Spleen (tissue), 11 donors: Measurements from ENCODE around the gene TNNT1. TPM values are rescaled to one million over a fixed set of nuclear protein-coding genes. Genes with fewer than 3 reads are reported as not detected.

Source experiments
- DNase-seq: peaks from one replicate; pipeline ENCODE4 v3.0.0-alpha.2; 2020
- H3K27ac ChIP-seq, 8 donors: fragments of 200-600 bp; sonication (generic) in 7 of 8; 1 replicate in 4 of 8; 2 replicates in 4 of 8; pipeline versions ENCODE4 v1.5.0 to v1.8.0; 2016 to 2021; ENCODE audit warnings: inconsistent platforms in 4 of 8, mild to moderate bottlenecking in 4 of 8, moderate library complexity in 1 of 8
- H3K27me3 ChIP-seq, 7 donors: fragments of 200-600 bp; sonication (generic) in 6 of 7; replicated peaks in 1 of 7; 1 replicate in 4 of 7; 2 replicates in 3 of 7; pipeline versions ENCODE4 v1.5.0 to v1.8.0; 2016 to 2021; ENCODE audit warnings: inconsistent platforms in 3 of 7, mild to moderate bottlenecking in 1 of 7
- H3K36me3 ChIP-seq, 6 donors: fragments of 200-600 bp; sonication (generic) in 5 of 6; 1 replicate in 4 of 6; 2 replicates in 2 of 6; pipeline versions ENCODE4 v1.5.0 to v1.8.0; 2016 to 2021; ENCODE audit warnings: inconsistent platforms in 2 of 6
- H3K4me1 ChIP-seq, 6 donors: fragments of 200-600 bp; sonication (generic) in 5 of 6; 1 replicate in 3 of 6; 2 replicates in 3 of 6; pipeline versions ENCODE4 v1.5.0 to v1.8.0; 2016 to 2021; ENCODE audit warnings: inconsistent platforms in 3 of 6
- H3K4me3 ChIP-seq, 8 donors: fragments of 200-600 bp; sonication (generic) in 7 of 8; 1 replicate in 4 of 8; 2 replicates in 4 of 8; pipeline versions ENCODE4 v1.5.0 to v1.8.0; 2016 to 2021; ENCODE audit warnings: inconsistent platforms in 4 of 8, mild to moderate bottlenecking in 4 of 8, moderate library complexity in 2 of 8
- H3K9me3 ChIP-seq, 8 donors: fragments of 200-600 bp; sonication (generic) in 7 of 8; 1 replicate in 4 of 8; 2 replicates in 4 of 8; pipeline versions ENCODE4 v1.5.0 to v1.8.0; 2016 to 2021; ENCODE audit warnings: inconsistent platforms in 4 of 8
- CTCF ChIP-seq, 11 experiments: fragments of 200-600 bp in 7 of 11; fragments of 450-650 bp in 4 of 11; sonication (generic) in 4 of 11; IDR thresholded peaks in 8 of 11; conservative IDR thresholded peaks in 3 of 11; 1 replicate in 7 of 11; 2 replicates in 4 of 11; pipeline versions ENCODE4 v1.4.0 to v1.8.0; 2016 to 2021; ENCODE audit warnings: antibody characterized with exemption in 11 of 11, inconsistent platforms in 4 of 11, mild to moderate bottlenecking in 1 of 11
- POLR2A ChIP-seq, 3 donors: fragments of 450-650 bp; IDR thresholded peaks; one replicate each; pipeline ENCODE4 v1.5.1; 2017; ENCODE audit warnings: antibody characterized with exemption in 3 of 3, mild to moderate bottlenecking in 1 of 3
- POLR2AphosphoS5 ChIP-seq, 3 donors: sonication (generic); formaldehyde crosslinking; IDR thresholded peaks; one replicate each; pipeline ENCODE4 v1.5.1; 2017; ENCODE audit warnings: antibody characterized with exemption in 3 of 3
- WGBS, 5 donors: extraction: QIAGEN DNeasy Blood & Tissue Kit in 3 of 5; methylation state at CpG; one replicate each; pipeline versions ENCODE4 v1.1.5 to v1.1.7; 2013 to 2018; 5-methylcytosine and 5-hydroxymethylcytosine counted together
- intact Hi-C: fragments of 100-400 bp; cut with DNase I; formaldehyde crosslinking; loops from one replicate; pipeline ENCODE4 v1.15.0; 2023; ENCODE audit warnings: low total_unique reads
- polyA plus RNA-seq, 3 donors: library from polyadenylated mRNA; stranded (reverse); fragments of 200-250 nt; gene quantifications; one replicate each; pipeline ENCODE4 v1.2.1, GENCODE V29; 2013
- total RNA-seq, 7 donors: library from RNA; depleted of rRNA in 3 of 7; stranded (reverse); fragments of >200 nt in 3 of 7; fragmentation: NEBNext Ultra II Directional in 4 of 7; extraction: Animal tissue kit (Norgen Biotek cat#: 25700) in 4 of 7; gene quantifications; one replicate each; pipeline versions ENCODE4 v1.1.0 to v1.2.1, GENCODE V29; 2016 to 2021
- donor health status: healthy with polysubstance abuse.
- donor health status: DM: no; HTN: no; CAD: no; lungs with moderate emphysema.
- donor health status: DM: no; HTN: no; CAD: no.
- donor health status: Bipolar disorder and iron deficiency.
- donor health status: healthy.
- donor health status: DM: no; HTN: no; CAD: no.
- donor health status: DM: yes; HTN: yes; CAD: no.

Gene TNNT1
- total and polyA plus RNA-seq, 10 donors: 0.26 to 6.2 (median 1.5) TPM; not detected in 3

- peak; percentile 90 to 96 (median 90) for TF ChIP-seq POLR2AphosphoS5 (IDR thresholded peaks at IDR 0.05)
- TF ChIP-seq CTCF (IDR thresholded peaks at IDR 0.05 in 8 of 11, conservative IDR thresholded peaks at IDR 0.05 in 3 of 11): peak in 4 of 11 experiments; percentile 15 to 34 (median 28)
- peak in 1 of 3 donors; percentile 39 for TF ChIP-seq POLR2A (IDR thresholded peaks at IDR 0.05)
- DNase-seq: peak; percentile 100
- peak overlapping the region; percentile 72 to 96 (median 86) for H3K4me3 ChIP-seq
- H3K9me3 ChIP-seq: no peaks in the 10 kb centered on the region
- H3K27ac ChIP-seq: peak overlapping the region; percentile 75 to 94 (median 86)
- H3K27me3 ChIP-seq: no peaks in the 10 kb centered on the region
- intact Hi-C loops: no loop called here
- 0 to 1% (median 1%) methylated on average over 31 to 44 of the region's 44 CpGs for WGBS, 5 donors
- peaks cover 0 to 21% (median under 1%) of the 10 kb centered on the region in 6 donors for H3K36me3 ChIP-seq
- H3K4me1 ChIP-seq: peaks cover 18 to 56% (median 45%) of the 10 kb centered on the region in 6 donors
These were observed 31.2 kb downstream of the TNNT1 start for GRCh38 chr19:55117663-55118391.

- no peak for TF ChIP-seq CTCF (IDR thresholded peaks at IDR 0.05 in 8 of 11, conservative IDR thresholded peaks at IDR 0.05 in 3 of 11)
- TF ChIP-seq POLR2A (IDR thresholded peaks at IDR 0.05): no peak
- TF ChIP-seq POLR2AphosphoS5 (IDR thresholded peaks at IDR 0.05): no peak
- Histone ChIP-seq H3K36me3 (peaks cover 0 to 28% (median 7%) of the 10 kb centered on the region in 6 donors), H3K27ac (peak within 1 kb of the TSS; percentile 75 to 94 (median 86)), H3K27me3 (no peaks in the 10 kb centered on the region), H3K9me3 (no peaks in the 10 kb centered on the region), H3K4me3 (peak within 1 kb of the TSS; percentile 76 to 96 (median 86)), H3K4me1 (peaks cover 19 to 63% (median 49%) of the 10 kb centered on the region in 6 donors)
- intact Hi-C loops: no loop called here
- WGBS, 5 donors: 0 to 2% (median 1%) methylated on average over 35 to 97 of the region's 97 CpGs
- DNase-seq: peak; percentile 90
These were observed 31.9 kb downstream of the TNNT1 start, which contains the start of gene PPP1R12C for GRCh38 chr19:55116859-55117662. Gene PPP1R12C, minus strand, starts transcription at chr19:55117637. Its CDS starts 94 bp downstream, at chr19:55117543.

- Histone ChIP-seq H3K4me3 (peak overlapping the region; percentile 76 to 96 (median 86)), H3K36me3 (peaks cover 0 to 36% (median 10%) of the 10 kb centered on the region in 6 donors), H3K27me3 (no peaks in the 10 kb centered on the region), H3K27ac (peak overlapping the region; percentile 28 to 94 (median 86)), H3K4me1 (peaks cover 19 to 71% (median 55%) of the 10 kb centered on the region in 6 donors), H3K9me3 (no peaks in the 10 kb centered on the region)
- 0 to 1% (median 0%) methylated on average over 25 of the region's 25 CpGs for WGBS, 5 donors
- intact Hi-C loops: no loop called here
- peak; percentile 92 for DNase-seq
- peak; percentile 64 to 79 (median 74) for TF ChIP-seq POLR2AphosphoS5 (IDR thresholded peaks at IDR 0.05)
- no peak for TF ChIP-seq CTCF (IDR thresholded peaks at IDR 0.05 in 8 of 11, conservative IDR thresholded peaks at IDR 0.05 in 3 of 11)
- no peak for TF ChIP-seq POLR2A (IDR thresholded peaks at IDR 0.05)
These were observed 32.7 kb downstream of the TNNT1 start for GRCh38 chr19:55116232-55116858.
